GM12865 (cell line): ENCODE results near the gene TEP1.

Source experiments
- DNase-seq: peaks from one replicate; pipeline ENCODE4 v3.0.0; 2010; ENCODE audit warnings: low read depth
- H3K4me3 ChIP-seq: 2 replicates; pipeline ENCODE4 v1.5.1; 2011; ENCODE audit warnings: mild to moderate bottlenecking, low read depth, low read length, control low read depth
- TF ChIP-seq, protein P1 (sequence below): IDR thresholded peaks from 2 replicates; pipeline ENCODE4 v1.5.1; 2011; ENCODE audit warnings: low read length, control low read depth, low read depth, inconsistent platforms; ENCODE audit not compliant: insufficient read depth; ENCODE audit errors: missing control alignments

The TEP1 gene

DNA sequence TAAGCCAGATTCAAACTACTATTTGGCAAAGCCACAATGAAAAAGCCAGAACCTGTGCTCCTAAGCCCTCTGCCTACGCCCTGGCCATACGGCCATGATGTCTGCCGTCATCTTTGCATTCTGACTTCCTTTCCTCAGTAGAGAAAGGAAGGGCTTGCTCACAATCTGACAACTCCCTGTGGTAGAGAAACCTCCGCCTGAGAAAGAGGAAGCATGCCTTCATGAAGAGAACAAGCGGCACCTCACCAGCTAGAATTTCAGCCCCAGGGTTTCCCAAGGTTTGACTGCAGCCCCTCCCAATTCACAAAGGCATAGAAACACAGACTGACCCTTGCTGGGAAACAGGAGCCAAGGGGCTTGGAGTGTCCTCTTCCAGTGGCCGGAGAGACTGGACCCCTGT is 25.7 kb downstream of the TEP1 start:
- no peak overlapping the region for H3K4me3 ChIP-seq
- peak; percentile 41 for DNase-seq
- TF ChIP-seq, protein P1, sequence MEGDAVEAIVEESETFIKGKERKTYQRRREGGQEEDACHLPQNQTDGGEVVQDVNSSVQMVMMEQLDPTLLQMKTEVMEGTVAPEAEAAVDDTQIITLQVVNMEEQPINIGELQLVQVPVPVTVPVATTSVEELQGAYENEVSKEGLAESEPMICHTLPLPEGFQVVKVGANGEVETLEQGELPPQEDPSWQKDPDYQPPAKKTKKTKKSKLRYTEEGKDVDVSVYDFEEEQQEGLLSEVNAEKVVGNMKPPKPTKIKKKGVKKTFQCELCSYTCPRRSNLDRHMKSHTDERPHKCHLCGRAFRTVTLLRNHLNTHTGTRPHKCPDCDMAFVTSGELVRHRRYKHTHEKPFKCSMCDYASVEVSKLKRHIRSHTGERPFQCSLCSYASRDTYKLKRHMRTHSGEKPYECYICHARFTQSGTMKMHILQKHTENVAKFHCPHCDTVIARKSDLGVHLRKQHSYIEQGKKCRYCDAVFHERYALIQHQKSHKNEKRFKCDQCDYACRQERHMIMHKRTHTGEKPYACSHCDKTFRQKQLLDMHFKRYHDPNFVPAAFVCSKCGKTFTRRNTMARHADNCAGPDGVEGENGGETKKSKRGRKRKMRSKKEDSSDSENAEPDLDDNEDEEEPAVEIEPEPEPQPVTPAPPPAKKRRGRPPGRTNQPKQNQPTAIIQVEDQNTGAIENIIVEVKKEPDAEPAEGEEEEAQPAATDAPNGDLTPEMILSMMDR = no peak

DNA sequence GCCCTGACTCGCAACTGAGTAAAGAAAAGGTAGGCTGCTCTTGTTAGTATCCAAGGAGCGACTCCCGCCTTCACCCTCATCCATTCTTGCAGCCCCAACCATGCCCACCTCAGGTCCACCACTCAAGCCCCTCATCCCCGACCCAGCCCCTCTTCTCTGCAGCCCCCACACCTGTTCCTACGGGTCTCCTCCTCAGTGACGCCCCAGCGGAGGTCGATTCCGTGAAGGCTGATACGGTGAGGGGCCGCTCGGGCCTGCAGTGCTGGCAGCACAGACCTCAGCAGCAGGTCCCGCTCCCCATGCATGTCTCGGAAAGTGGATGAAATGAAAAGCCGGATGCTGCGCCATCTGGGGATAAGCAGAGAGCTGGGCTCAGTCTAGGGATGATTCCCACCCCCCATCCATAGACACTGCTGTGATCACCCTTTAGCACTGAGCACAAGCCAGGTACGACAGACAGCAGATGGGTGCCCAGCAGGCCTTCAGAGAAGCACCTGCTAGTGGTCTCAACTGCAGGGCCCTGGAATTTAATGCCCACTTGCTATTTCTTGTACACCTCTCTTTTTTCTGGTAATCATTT is 26.9 kb downstream of the TEP1 start:
- TF ChIP-seq, protein P1 = no peak
- no peak overlapping the region for H3K4me3 ChIP-seq
- DNase-seq = no peak

DNA sequence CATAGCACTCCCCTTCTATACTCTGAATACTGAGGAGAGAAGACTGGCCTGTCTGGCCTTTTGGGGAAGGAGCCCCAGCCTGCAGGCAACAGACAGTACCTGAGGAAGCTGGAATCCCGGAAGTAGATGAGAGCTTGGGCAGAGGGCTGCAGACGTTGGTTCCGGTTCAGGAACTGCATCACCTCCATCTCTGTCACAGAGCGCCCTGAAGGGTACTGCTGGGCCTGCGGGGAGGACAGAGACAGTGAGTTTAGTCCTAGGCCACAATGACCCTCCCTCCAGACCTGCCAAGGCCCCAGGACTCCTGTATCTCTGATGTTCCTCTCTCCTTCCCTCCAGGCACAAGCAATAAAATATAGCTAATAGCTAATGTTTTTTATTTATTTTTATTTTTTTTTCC is 28.4 kb downstream of the TEP1 start:
- DNase-seq = no peak
- TF ChIP-seq, protein P1 = no peak

DNA sequence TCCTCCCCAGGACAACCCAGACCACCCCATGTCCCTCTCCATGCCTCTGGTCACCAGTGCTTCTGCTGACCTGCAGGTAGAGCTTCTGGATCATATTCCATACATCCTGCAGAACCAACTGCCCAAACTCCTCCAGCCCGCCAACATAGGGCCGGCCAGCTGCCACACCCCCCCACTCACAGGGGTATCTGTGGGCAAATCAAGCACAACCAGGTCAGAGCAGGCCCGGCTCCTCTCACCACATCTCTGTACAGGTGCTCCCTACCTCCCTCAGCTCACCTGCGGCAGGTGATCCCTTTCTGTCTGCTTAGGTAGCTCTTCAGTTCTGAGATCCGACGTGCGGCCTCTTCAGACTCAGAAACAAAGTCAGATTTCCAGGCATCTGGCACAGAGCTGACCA is 29.0 kb downstream of the TEP1 start:
- H3K4me3 ChIP-seq = no peak overlapping the region
- DNase-seq = no peak
- TF ChIP-seq, protein P1 = no peak

More for the DNA sequence above, 28.4 kb downstream of the TEP1 start:
- H3K4me3 ChIP-seq = no peak overlapping the region

DNA sequence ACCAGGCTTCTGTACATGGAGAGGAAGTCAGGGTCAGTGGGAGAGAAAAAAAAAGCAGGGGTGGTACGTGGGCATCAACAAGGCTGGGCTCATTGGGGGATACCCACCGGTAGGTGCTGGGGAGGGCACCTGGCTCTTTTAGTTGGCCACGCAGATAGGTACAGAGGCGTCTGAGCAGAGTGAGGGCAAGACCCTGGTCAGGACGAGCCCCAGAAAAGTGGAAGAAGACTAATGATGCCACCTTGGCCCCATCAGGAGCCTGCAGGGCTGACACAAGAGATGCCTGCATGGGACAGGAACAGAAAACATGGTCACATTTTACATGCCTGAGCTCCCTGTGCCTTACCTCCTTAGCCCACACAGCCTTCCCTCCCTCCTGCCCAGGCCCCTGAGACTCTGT is 29.7 kb downstream of the TEP1 start:
- TF ChIP-seq, protein P1 = no peak
- no peak overlapping the region for H3K4me3 ChIP-seq
- DNase-seq = no peak

DNA sequence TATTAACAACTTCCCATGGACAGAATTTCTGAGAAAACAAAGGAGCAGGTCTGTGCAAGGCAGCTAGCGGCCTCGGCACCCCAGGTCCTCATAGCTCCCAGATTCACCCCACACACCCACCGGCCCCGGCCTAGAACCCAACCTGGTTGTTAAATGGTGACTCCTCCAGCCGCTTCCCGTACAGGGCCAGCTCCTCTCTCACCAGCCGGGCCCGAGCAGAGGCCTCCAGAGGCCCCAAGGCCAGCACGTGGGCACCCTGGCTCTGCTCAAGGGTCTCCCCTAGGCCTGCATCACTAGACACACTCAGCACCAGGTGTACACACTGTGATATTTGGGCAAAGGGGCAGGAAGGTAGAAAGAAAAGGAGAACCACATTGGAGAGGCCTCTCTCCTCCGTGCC is 30.3 kb downstream of the TEP1 start:
- no peak for DNase-seq
- TF ChIP-seq, protein P1 = no peak
- no peak overlapping the region for H3K4me3 ChIP-seq

DNA sequence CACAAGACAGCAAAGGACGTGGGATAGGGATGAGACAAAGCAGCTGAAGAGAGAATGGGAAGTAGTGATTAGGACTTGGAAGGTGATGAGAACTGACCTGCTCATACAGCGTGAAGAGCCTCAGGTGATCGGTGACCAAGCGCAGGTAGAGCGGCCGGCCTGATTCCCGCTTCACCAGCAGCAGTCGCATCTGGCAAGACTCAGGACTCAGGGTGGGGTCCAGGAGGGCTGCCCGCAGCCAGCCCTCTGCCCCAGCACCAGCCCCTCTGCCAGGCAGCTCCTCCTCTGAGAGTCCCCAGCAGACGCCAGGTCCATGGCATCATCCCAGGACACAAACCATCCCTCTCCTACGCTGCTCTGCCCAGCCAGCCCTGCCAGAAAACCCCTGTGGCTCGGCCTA is 30.8 kb downstream of the TEP1 start:
- no peak for DNase-seq
- TF ChIP-seq, protein P1 = no peak

More for the DNA sequence above, 30.8 kb downstream of the TEP1 start:
- H3K4me3 ChIP-seq = no peak overlapping the region
